Cardiac fibroblast (primary cell): ENCODE data around the gene DCHS1.

Experiments
- DNase-seq, 2 donors: peaks; one replicate each; pipeline versions ENCODE4 v3.0.0 to v3.0.0-alpha.2; 2010; ENCODE audit warnings: low read depth in 2 of 2
- H3K4me3 ChIP-seq, 2 donors: replicated peaks in 1 of 2; 1 replicate in 1 of 2; 2 replicates in 1 of 2; pipeline ENCODE4 v1.5.1; 2011; ENCODE audit warnings: low read depth in 2 of 2, low read length in 2 of 2, mild to moderate bottlenecking in 2 of 2, moderate library complexity in 1 of 2
- CTCF ChIP-seq: IDR thresholded peaks from one replicate; pipeline ENCODE4 v1.5.1; 2011; ENCODE audit warnings: low read depth, mild to moderate bottlenecking, low read length, inconsistent platforms

The DCHS1 gene

GRCh38 chr11:6667733-6668374, 12.2 kb upstream of the DCHS1 start:
- peak; percentile 59 to 61 for DNase-seq
- peak; percentile 53 for TF ChIP-seq CTCF
- no peak overlapping the region for H3K4me3 ChIP-seq

GRCh38 chr11:6666302-6667183, 10.9 kb upstream of the DCHS1 start:
- no peak for TF ChIP-seq CTCF
- no peak overlapping the region for H3K4me3 ChIP-seq
- no peak for DNase-seq

- DNase-seq: no peak
- H3K4me3 ChIP-seq: no peak overlapping the region
- no peak for TF ChIP-seq CTCF
Observed at GRCh38 chr11:6664551-6664950, 8.9 kb upstream of the DCHS1 start.

- no peak for TF ChIP-seq CTCF
- no peak for DNase-seq
- H3K4me3 ChIP-seq: no peak overlapping the region
Observed at GRCh38 chr11:6663794-6664469, 8.3 kb upstream of the DCHS1 start.

GRCh38 chr11:6660712-6661111, 5.1 kb upstream of the DCHS1 start:
- DNase-seq: no peak
- no peak for TF ChIP-seq CTCF
- no peak overlapping the region for H3K4me3 ChIP-seq

- DNase-seq: no peak
- no peak overlapping the region for H3K4me3 ChIP-seq
- no peak for TF ChIP-seq CTCF
Observed at GRCh38 chr11:6658647-6659046, 3.0 kb upstream of the DCHS1 start.
